Neural cell (in vitro differentiated cells): ENCODE results near the gene PKN2. TPM values are rescaled to one million over a fixed set of nuclear protein-coding genes. Genes with fewer than 3 reads are reported as not detected.
"Not testable (repeated sequence)": the region's sequence is repeated elsewhere in the genome, so short reads cannot be mapped to it uniquely, and the experiment has no call there.

Source experiments
- H2AFZ ChIP-seq: fragments of 200-600, 300-800 bp; sonication (generic), shearing (Covaris generic); 2 replicates; pipeline ENCODE4 v1.6.0; 2014; ENCODE audit warnings: low read depth, mild to moderate bottlenecking, antibody characterized with exemption, low read length, moderate library complexity
- H3F3A ChIP-seq: fragments of 200-600 bp; shearing (Covaris generic); 2 replicates; pipeline ENCODE4 v1.6.1; 2016; ENCODE audit warnings: mild to moderate bottlenecking, moderate library complexity, mixed read lengths, antibody characterized with exemption, low read length; ENCODE audit not compliant: insufficient read depth, poor library complexity, severe bottlenecking
- H3K27ac ChIP-seq: fragments of 200-600, 300-800 bp; sonication (generic), shearing (Covaris generic); 2 replicates; pipeline ENCODE4 v1.5.1; 2014; ENCODE audit warnings: mild to moderate bottlenecking, low read length, moderate library complexity
- H3K27me3 ChIP-seq: fragments of 300-800, 200-600 bp; sonication (generic), shearing (Covaris generic); 2 replicates; pipeline ENCODE4 v1.6.0; 2014; ENCODE audit warnings: mild to moderate bottlenecking, low read depth, low read length, moderate library complexity; ENCODE audit not compliant: insufficient read depth
- H3K36me3 ChIP-seq: fragments of 300-800, 200-600 bp; sonication (generic), shearing (Covaris generic); 2 replicates; pipeline ENCODE4 v1.5.1; 2014; ENCODE audit warnings: mild to moderate bottlenecking, antibody characterized with exemption, low read length, moderate library complexity; ENCODE audit not compliant: insufficient read depth
- H3K4me2 ChIP-seq: fragments of 300-800, 200-600 bp; sonication (generic), shearing (Covaris generic); 2 replicates; pipeline ENCODE4 v1.6.0; 2014; ENCODE audit warnings: mild to moderate bottlenecking, low read length
- H3K4me3 ChIP-seq: fragments of 300-800, 200-600 bp; sonication (generic), shearing (Covaris generic); 2 replicates; pipeline ENCODE4 v1.5.1; 2014; ENCODE audit warnings: mild to moderate bottlenecking, low read length, moderate library complexity
- H3K79me2 ChIP-seq: fragments of 200-600 bp; shearing (Covaris generic); replicated peaks from 2 replicates; pipeline ENCODE4 v1.6.0; 2014; ENCODE audit warnings: mild to moderate bottlenecking, low read length, moderate library complexity; ENCODE audit not compliant: insufficient read depth
- H3K9ac ChIP-seq: fragments of 300-800, 200-600 bp; sonication (generic), shearing (Covaris generic); 2 replicates; pipeline ENCODE4 v1.6.1; 2016; ENCODE audit warnings: mild to moderate bottlenecking, low read length, mixed read lengths
- H3K9me2 ChIP-seq: fragments of 200-600 bp; shearing (Covaris generic); 2 replicates; pipeline ENCODE4 v1.6.1; 2016; ENCODE audit warnings: mild to moderate bottlenecking, low read length, mixed read lengths; ENCODE audit not compliant: insufficient read depth
- H3K9me3 ChIP-seq: fragments of 200-600, 300-800 bp; sonication (generic), shearing (Covaris generic); 2 replicates; pipeline ENCODE4 v1.6.1; 2016; ENCODE audit warnings: mild to moderate bottlenecking, mixed run types, low read length, moderate library complexity, mixed read lengths
- H4K20me1 ChIP-seq: fragments of 200-600 bp; shearing (Covaris generic); 2 replicates; pipeline ENCODE4 v1.6.1; 2016; ENCODE audit warnings: mild to moderate bottlenecking, mixed run types; ENCODE audit not compliant: insufficient read depth
- EP300 ChIP-seq: fragments of 450-650 bp; conservative IDR thresholded peaks from 2 replicates; pipeline ENCODE4 v1.6.1; 2014; ENCODE audit warnings: antibody characterized with exemption, mild to moderate bottlenecking, moderate library complexity; ENCODE audit not compliant: poor library complexity, severe bottlenecking
- EZH2 ChIP-seq: fragments of 200-600, 300-800 bp; shearing (Covaris generic), sonication (generic); IDR thresholded peaks from 2 replicates; pipeline ENCODE4 v1.6.1; 2014; ENCODE audit warnings: antibody characterized with exemption, low read length, borderline replicate concordance, mild to moderate bottlenecking; ENCODE audit not compliant: insufficient read depth, poor library complexity, severe bottlenecking
- MXI1 ChIP-seq: fragments of 450-650 bp; conservative IDR thresholded peaks from 2 replicates; pipeline ENCODE4 v1.6.1; 2014; ENCODE audit warnings: antibody characterized with exemption, mild to moderate bottlenecking; ENCODE audit not compliant: poor library complexity, severe bottlenecking
- POLR2AphosphoS5 ChIP-seq: IDR thresholded peaks from 2 replicates; pipeline ENCODE4 v1.6.1; 2012
- RAD21 ChIP-seq: fragments of 450-650 bp; conservative IDR thresholded peaks from 2 replicates; pipeline ENCODE4 v1.6.1; 2014; ENCODE audit warnings: antibody characterized with exemption, mild to moderate bottlenecking, moderate library complexity
- SMC3 ChIP-seq: fragments of 450-650 bp; conservative IDR thresholded peaks from 2 replicates; pipeline ENCODE4 v1.6.1; 2014; ENCODE audit warnings: antibody characterized with exemption, mild to moderate bottlenecking, moderate library complexity; ENCODE audit not compliant: poor library complexity
- TAF1 ChIP-seq: IDR thresholded peaks from 2 replicates; pipeline ENCODE4 v1.6.1; 2012; ENCODE audit warnings: low read depth
- polyA plus RNA-seq: library from polyadenylated mRNA; depleted of rRNA; stranded (reverse); fragments of >200 nt; gene quantifications from 2 replicates; pipeline ENCODE4 v1.2.3, GENCODE V29; 2014
- small RNA-seq, 3 experiments: library from RNA; depleted of rRNA; stranded (forward); fragments of <200 nt; gene quantifications; one replicate each; pipeline ENCODE3, GENCODE V24; 2012
- TF ChIP-seq, protein P1 (sequence below): IDR thresholded peaks from 2 replicates; pipeline ENCODE4 v1.6.1; 2012; ENCODE audit warnings: borderline replicate concordance
- TF ChIP-seq, protein P2 (sequence below): fragments of 450-650 bp; IDR thresholded peaks from 2 replicates; pipeline ENCODE4 v1.5.1; 2014; ENCODE audit warnings: antibody characterized with exemption, mild to moderate bottlenecking, moderate library complexity; ENCODE audit not compliant: poor library complexity, severe bottlenecking

Gene PKN2
- polyA plus RNA-seq, 1 donor from 2014 or later = 38.4 TPM

DNA sequence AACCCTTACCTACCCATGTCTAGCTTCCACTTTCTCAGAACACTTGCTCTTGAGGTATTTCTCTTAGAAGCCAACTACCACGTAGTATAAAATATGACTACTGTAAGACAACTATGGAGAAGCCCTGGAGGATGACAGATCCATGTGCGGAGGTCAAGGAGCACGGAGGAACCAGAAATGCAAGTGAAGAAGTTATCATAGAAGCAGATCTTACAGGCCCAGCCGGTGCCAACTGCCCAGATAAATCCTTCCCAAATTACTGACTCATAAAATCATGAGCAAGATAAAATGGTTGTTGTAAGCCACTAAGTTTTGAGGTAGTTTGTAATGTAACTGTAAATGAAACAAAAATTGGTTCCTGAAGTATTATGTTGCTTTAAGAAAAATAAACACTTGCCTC lies 194.7 kb downstream of the PKN2 start:
- no peak overlapping the region for H2AFZ ChIP-seq
- H3K27ac ChIP-seq = no peak overlapping the region
- H3K4me3 ChIP-seq = no peak overlapping the region
- H3K79me2 ChIP-seq = peaks cover 25% of the 10 kb centered on the region
- H3K9me2 ChIP-seq = no peaks in the 10 kb centered on the region
- no peaks in the 10 kb centered on the region for H4K20me1 ChIP-seq
- H3K9me3 ChIP-seq = no peaks in the 10 kb centered on the region
- H3K27me3 ChIP-seq = no peaks in the 10 kb centered on the region
- no peak overlapping the region for H3K9ac ChIP-seq
- TF ChIP-seq MXI1 = no peak
- H3K36me3 ChIP-seq = no peaks in the 10 kb centered on the region
- no peak overlapping the region for H3K4me2 ChIP-seq
- H3F3A ChIP-seq = no peaks in the 10 kb centered on the region

DNA sequence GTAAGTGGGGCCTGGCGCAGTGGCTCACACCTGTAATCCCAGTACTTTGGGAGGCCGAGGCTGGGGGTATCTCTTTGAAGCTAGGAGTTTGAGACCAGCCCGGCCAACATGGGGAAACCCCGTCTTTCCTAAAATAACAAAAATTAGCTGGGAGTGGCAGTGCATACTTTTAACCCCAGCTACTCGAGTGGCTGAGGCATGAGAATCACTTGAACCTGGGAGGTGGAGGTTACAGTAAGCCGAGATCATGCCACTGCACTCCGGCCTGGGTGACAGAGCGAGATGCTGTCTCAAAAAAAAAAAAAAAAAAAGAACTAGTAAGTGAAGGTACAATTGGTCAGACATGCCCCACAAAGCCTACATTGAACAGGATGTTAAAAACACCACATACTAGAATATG lies 196.6 kb downstream of the PKN2 start:
- not testable (repeated sequence) for H2AFZ ChIP-seq, H3K4me3 ChIP-seq, H3K9ac ChIP-seq, H4K20me1 ChIP-seq, H3K36me3 ChIP-seq, H3K27ac ChIP-seq, H3K4me2 ChIP-seq, H3K27me3 ChIP-seq, H3K9me2 ChIP-seq, H3K9me3 ChIP-seq, H3F3A ChIP-seq
- H3K79me2 ChIP-seq = peaks cover 21% of the 10 kb centered on the region

DNA sequence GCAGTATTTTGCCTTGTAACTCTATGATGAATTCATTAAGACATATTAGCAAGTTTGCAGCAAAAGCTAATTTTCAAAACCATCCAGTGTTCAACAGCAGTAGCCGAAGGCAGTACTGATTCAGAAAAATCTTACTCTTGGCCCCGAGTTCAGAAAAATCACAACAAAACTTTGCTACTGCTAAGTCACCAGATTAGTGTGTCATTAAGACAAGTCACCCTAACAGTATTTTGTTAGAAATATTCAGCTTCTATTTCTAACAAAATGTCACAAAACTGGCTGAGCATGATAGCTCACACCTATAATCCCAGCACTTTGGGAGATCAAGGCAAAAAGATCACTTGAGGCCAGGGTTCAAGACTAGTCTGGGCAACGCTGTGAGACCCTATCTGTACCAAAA lies 199.1 kb downstream of the PKN2 start:
- peaks cover 19% of the 10 kb centered on the region for H3K79me2 ChIP-seq
- no peaks in the 10 kb centered on the region for H3K9me3 ChIP-seq
- H3K4me2 ChIP-seq = no peak overlapping the region
- no peak overlapping the region for H3K27ac ChIP-seq
- H4K20me1 ChIP-seq = no peaks in the 10 kb centered on the region
- no peaks in the 10 kb centered on the region for H3F3A ChIP-seq
- no peaks in the 10 kb centered on the region for H3K27me3 ChIP-seq
- H2AFZ ChIP-seq = no peak overlapping the region
- TF ChIP-seq POLR2AphosphoS5 (no peak), SMC3 (no peak), MXI1 (no peak), EZH2 (no peak), RAD21 (no peak), EP300 (no peak), TAF1 (no peak)
- TF ChIP-seq, protein P1, sequence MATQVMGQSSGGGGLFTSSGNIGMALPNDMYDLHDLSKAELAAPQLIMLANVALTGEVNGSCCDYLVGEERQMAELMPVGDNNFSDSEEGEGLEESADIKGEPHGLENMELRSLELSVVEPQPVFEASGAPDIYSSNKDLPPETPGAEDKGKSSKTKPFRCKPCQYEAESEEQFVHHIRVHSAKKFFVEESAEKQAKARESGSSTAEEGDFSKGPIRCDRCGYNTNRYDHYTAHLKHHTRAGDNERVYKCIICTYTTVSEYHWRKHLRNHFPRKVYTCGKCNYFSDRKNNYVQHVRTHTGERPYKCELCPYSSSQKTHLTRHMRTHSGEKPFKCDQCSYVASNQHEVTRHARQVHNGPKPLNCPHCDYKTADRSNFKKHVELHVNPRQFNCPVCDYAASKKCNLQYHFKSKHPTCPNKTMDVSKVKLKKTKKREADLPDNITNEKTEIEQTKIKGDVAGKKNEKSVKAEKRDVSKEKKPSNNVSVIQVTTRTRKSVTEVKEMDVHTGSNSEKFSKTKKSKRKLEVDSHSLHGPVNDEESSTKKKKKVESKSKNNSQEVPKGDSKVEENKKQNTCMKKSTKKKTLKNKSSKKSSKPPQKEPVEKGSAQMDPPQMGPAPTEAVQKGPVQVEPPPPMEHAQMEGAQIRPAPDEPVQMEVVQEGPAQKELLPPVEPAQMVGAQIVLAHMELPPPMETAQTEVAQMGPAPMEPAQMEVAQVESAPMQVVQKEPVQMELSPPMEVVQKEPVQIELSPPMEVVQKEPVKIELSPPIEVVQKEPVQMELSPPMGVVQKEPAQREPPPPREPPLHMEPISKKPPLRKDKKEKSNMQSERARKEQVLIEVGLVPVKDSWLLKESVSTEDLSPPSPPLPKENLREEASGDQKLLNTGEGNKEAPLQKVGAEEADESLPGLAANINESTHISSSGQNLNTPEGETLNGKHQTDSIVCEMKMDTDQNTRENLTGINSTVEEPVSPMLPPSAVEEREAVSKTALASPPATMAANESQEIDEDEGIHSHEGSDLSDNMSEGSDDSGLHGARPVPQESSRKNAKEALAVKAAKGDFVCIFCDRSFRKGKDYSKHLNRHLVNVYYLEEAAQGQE = no peak
- TF ChIP-seq, protein P2, sequence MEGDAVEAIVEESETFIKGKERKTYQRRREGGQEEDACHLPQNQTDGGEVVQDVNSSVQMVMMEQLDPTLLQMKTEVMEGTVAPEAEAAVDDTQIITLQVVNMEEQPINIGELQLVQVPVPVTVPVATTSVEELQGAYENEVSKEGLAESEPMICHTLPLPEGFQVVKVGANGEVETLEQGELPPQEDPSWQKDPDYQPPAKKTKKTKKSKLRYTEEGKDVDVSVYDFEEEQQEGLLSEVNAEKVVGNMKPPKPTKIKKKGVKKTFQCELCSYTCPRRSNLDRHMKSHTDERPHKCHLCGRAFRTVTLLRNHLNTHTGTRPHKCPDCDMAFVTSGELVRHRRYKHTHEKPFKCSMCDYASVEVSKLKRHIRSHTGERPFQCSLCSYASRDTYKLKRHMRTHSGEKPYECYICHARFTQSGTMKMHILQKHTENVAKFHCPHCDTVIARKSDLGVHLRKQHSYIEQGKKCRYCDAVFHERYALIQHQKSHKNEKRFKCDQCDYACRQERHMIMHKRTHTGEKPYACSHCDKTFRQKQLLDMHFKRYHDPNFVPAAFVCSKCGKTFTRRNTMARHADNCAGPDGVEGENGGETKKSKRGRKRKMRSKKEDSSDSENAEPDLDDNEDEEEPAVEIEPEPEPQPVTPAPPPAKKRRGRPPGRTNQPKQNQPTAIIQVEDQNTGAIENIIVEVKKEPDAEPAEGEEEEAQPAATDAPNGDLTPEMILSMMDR = no peak
- H3K9me2 ChIP-seq = no peaks in the 10 kb centered on the region
- no peaks in the 10 kb centered on the region for H3K36me3 ChIP-seq
- H3K9ac ChIP-seq = no peak overlapping the region
- H3K4me3 ChIP-seq = no peak overlapping the region

Small RNA genes within 50 kb of the gene (small RNA-seq; reads per million reads assigned to genes)
- 0 reads per million in 3 experiments for gene RNU6-125P

Other genes starting within 250 kb of the PKN2 start
- gene GTF2B, start 207.3 kb downstream of the PKN2 start, polyA plus RNA-seq = 129 and 142 TPM in 2 replicates